ENCODE data around the gene KIAA1671.
"Not testable (repeated sequence)": the region's sequence is repeated elsewhere in the genome, so short reads cannot be mapped to it uniquely, and the experiment has no call there.

Gene KIAA1671

GRCh38 chr22:24951942-24952836 is at the start of gene KIAA1671:
Gene KIAA1671, plus strand, starts transcription at chr22:24952716. Its CDS starts 75,284 bp downstream, at chr22:25028000.
- peak; percentile 69 to 79 for DNase-seq (ENCODE audit: low read depth in 1 of 2, low spot score in 1 of 2)

DNA sequence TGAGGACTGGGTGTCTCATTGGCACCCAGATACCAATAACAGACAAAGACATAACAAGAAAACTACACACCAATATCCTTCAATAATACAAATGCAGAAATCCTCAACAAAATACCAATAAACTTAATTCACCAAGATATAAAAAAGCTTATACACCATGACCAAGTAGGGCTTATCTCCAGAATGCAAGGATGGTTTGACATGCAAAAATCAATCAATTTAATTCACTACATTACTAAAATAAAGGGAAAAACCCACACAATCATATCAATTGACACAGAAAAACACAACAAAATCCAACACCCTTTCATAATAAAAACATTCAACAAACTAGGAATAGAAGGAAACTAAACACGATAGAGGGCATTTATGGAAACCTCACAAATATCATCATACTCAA is 46.6 kb upstream of the KIAA1671 start:
- DNase-seq (ENCODE audit: low read depth in 1 of 2, low spot score in 1 of 2) = no peak

DNA sequence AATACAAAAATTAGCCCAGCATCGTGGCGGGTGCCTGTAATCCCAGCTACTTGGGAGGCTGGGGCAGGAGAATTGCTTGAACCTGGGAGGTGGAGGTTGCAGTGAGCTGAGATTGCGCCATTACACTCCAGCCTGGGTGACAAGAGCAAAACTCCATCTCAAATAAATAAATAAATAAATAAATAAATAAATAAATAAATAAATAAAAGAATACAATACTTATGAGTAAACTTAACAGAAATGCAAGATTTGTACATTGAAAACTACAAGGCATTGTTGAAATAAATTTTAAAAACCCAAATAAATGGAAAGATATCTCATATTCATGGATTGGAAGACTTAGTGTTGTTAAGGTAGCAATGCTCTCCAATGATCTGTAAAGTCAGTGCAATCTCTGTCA is 45.4 kb upstream of the KIAA1671 start:
- DNase-seq (ENCODE audit: low read depth in 1 of 2, low spot score in 1 of 2) = not testable (repeated sequence)

DNA sequence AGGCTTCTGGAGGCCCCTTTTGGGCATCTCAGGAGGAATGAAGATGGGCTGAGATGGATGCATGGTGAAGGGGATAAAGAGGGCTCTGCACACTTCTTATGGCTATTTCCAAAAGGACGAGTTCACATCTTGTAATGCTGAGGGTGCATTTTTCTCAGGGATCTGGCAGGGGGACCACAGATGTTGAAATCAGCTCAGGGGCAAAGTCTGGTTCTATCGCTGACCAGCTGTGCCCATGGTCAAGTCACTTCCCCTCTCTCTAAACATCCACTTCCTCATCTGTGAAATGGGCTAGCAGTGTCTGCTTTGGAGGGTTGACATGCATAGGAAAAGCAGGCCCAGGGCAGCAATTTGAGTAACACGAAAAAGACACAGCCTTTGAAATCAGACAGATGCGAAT is 32.5 kb upstream of the KIAA1671 start:
- DNase-seq (ENCODE audit: low read depth in 1 of 2, low spot score in 1 of 2) = no peak

DNA sequence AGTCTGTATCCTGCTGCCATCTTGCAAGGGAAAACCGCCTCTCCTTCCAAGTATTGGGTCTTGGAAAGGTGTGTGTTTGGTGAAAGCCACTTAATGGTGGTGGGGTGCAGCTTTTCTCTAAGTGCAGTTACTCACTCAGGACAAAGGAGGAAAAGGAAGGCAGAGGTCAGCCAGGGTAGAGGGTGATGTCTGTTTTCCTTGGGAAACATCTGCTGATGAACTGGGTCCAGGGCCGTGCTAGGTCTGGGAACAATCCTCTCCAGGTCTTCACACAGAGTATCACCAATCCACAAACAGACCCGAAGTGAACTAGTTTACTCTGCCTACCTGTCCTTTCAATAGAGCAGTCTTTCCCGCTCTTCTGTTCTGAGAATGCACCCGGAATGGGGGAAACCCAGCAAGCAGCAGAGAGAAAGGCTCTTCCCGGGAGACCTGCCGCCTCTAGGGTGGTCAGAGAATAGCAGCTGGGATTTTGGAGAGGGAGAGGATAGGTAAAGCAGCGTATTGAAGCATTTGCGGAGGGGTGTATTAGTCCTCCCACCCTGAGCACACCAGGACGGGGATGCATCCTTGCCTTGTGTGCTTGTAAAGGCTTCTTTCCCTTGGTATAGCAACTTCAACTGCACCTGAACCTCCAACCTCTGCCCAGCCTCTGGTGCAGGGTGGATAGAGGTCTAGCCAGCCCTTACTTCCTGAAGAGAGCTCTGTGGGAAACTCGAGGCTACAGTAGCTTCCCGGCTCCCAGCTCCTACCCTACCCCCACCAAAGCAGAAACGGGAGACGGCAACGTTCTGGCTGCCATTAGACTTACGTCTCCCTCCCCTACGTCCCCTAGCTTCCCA is 26.7 kb upstream of the KIAA1671 start:
- DNase-seq (ENCODE audit: low read depth in 1 of 2, low spot score in 1 of 2) = no peak

GRCh38 chr22:24926428-24926725 is 26.1 kb upstream of the KIAA1671 start:
- DNase-seq (ENCODE audit: low read depth in 1 of 2, low spot score in 1 of 2) = no peak

DNA sequence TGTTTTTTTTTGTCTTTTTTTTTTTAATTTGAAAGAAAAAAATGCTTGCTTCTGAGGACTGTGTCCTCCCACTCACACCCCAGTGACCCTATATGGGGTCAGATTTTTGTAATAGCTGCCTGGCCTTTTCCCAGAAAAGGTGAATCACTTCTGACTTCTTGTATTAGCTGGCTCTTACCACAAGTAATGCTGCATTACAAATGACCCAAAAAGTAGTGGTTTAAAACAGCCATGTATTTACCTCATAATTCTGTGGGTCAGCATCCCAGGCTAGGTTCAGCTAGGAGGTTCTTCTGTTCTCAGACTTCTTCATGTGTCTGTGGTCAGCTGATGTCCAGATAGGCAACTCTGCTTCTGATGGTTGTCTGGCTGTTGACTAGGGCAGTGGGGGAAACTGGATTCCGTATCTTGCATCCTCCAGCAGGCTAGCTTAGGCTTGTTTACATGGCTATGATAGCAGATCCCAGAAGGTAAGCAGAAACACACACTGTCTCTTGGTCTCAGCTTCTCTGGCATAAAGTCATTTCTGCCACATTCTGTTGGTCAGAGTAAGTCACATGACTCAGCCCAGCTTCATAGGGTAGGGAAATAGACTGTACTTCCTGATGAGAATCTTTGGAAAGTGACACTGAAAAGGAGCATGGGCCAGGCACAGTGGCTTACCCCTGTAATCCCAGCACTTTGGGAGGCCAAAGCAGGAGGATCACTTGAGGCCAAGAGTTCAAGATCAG is 25.5 kb upstream of the KIAA1671 start:
- DNase-seq (ENCODE audit: low read depth in 1 of 2, low spot score in 1 of 2) = no peak

GRCh38 chr22:24928322-24928721 is 24.2 kb upstream of the KIAA1671 start:
- no peak for DNase-seq (ENCODE audit: low read depth in 1 of 2, low spot score in 1 of 2)

DNA sequence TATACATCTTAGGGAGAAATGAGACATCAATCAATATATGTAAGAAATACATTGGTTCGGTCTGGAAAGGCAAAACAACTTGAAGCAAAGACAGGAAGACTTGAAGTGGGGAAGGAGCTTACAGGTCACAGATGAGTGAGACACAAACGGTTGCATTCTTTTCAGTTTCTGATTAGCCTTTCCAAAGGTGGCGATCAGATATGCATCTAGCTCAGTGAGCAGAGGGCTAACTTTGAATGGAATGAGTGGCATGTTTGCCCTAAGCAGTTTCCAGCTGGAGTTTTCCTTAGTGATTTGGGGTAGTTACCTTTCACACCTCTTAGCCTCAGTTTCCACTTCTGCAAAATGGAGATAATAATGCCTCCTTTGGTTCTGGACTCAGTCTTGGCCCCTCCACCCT is 21.8 kb upstream of the KIAA1671 start:
- DNase-seq (ENCODE audit: low read depth in 1 of 2, low spot score in 1 of 2) = no peak

DNA sequence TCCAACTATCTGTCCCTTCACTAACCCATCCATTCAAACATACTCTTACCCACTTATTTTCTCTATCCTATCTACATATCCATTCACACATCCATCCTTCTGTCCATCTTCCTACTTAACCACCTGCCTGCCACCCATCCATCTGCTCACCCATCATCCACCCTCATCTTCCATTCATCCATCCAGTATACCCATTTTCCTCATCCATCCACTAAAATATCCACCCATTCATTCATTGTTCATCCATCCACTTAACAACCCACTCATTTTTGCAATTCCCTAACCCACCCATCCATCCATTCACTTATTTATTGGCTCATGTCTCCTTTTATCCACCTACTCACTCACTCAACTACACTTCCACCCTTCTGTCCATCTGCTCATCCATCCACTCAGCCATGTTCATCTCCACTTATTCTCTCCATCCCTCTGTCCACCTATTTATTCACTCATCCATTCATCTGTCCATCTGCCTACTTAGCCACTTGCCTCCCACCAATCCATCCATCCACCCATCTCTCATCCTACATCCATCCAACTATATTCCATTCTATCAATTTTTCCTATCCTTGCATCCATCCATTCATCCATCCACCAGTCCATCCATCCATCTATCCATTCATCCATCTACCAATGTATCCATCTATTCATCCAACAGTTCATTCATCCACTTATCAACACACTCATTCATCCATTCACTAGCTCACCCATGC is 16.6 kb upstream of the KIAA1671 start:
- no peak for DNase-seq (ENCODE audit: low read depth in 1 of 2, low spot score in 1 of 2)

GRCh38 chr22:24937114-24937513 is 15.4 kb upstream of the KIAA1671 start:
- DNase-seq (ENCODE audit: low read depth in 1 of 2, low spot score in 1 of 2) = no peak

GRCh38 chr22:24938741-24939341 is 13.7 kb upstream of the KIAA1671 start:
- no peak for DNase-seq (ENCODE audit: low read depth in 1 of 2, low spot score in 1 of 2)

GRCh38 chr22:24942301-24942700 is 10.2 kb upstream of the KIAA1671 start:
- DNase-seq (ENCODE audit: low read depth in 1 of 2, low spot score in 1 of 2) = no peak

DNA sequence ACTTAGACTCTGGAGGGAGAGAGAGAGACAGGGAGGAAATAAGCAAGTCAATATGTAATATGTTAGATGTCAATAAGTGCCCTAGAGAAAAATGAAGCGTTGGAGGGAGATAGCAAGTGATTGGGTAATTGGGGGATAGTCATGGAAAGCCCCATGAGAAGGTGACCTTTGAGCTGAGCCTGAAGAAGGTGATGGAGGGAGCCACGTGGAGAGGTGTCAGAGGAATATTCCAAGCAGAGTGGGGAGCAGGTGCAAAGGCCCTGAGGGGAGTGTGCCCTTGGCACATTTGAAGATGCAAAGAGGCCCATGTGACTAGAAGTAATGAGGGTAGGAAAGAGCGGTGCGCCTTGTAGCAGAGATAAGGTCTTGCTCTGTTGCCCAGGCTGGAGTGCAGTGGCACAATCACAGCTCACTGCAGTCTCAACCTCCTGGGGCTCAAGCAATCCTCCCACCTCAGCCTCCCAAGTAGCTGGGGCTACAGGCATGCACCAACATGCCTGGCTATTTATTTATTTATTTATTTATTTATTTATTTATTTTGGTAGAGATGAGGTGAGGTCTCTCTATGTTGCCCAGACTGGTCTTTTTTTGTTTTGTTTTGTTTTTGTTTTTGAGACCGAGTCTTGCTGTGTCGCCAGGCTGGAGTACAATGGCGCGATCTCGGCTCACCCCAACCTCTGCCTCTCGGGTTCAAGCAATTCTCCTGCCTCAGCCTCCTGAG is 8.1 kb upstream of the KIAA1671 start:
- DNase-seq (ENCODE audit: low read depth in 1 of 2, low spot score in 1 of 2) = no peak

DNA sequence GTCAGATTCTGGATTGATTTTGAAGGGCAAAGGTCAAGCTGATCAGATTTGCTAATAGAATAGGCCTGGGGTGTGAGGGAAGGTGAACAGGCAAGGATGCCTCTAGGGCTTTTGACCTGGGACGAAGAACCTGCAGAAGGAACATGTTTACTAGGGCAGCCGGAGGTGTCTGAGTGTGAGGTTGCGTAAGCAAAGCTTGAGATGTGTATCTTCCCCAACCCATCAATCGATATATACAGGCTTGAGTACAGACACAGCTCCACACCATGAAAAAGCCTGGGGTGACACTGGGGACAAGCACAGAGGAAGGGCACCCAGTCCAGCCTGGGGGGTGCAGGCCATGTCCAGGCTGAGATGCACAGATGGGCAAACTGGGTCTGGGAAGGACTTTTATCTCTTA is 7.1 kb upstream of the KIAA1671 start:
- no peak for DNase-seq (ENCODE audit: low read depth in 1 of 2, low spot score in 1 of 2)

DNA sequence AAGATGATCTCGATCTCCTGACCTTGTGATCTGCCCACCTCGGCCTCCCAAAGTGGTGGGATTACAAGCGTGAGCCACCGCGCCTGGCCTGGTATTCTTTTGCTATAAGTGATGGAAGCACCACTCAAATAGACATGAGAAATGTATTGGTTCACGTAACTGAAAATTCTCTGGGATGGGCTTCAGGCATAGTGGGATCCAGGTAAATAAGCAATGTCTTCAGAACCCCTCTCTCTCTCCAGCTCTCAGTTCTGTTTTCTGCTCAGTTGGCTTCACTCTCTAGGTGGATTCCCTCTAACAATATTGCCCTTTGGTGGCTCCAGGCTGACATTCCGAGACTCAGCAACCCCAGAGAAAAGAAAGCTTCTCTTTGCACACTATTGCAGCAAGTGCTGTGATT is 5.1 kb upstream of the KIAA1671 start:
- DNase-seq (ENCODE audit: low read depth in 1 of 2, low spot score in 1 of 2) = no peak

DNA sequence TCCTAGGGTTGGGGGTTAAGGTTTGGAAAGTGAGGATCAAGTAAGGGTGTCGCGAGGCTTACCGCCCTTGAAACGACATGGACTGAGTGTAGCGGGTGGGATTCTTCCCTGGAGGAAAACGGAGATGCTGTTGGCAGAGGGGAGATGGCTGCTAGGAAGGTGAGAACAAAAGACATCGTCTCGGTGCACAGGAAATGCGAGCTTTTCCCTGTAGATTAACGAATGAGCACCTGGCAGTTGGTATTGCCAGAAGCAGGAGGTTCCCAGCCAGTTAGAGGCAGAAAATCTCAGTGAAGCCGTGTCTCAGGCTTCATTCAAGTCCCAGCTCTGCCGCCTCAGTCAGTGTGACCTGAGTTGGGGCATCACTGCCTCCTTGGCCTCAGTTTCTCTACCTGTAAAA is 4.6 kb upstream of the KIAA1671 start:
- DNase-seq (ENCODE audit: low read depth in 1 of 2, low spot score in 1 of 2) = no peak

DNA sequence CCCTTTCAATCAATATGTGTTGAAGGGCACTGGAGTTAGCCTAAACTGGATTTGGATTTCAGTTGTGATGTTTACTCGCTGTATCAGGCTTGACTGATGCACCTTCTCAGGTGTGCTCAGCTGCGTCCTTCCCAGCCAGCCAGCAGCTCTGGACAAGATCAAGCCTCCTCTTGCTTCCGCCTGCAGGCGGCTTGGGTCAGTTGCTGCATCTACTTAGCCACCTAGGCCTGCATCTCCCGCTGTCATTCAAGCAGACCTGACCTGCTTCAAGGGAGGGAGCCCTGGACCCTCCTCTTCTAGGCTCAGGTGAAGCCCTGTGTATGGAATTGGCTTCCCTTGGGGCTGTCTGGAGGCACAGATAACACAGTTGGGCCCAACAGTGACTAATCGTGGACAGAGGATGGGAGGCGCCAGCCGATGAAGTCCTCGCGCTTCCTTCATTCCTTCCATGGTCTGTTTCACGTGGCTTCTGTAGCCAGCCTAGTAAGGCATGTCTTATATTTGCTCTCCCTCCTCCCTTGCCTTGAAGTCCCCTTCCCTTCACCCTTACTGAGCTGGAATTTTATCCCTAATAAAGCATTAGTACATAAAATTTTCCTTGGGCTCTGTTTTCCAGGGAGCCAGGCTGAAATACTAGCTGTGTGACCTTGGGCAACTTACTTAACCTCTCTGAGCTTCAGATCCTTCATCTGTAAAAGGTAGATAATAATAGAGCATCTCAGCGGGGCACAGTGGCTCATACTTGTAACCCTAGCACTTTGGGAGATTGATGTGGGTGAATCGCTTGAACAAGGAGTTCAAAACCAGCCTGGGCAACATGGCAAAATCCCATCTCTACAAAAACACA is 3.9 kb upstream of the KIAA1671 start:
- DNase-seq (ENCODE audit: low read depth in 1 of 2, low spot score in 1 of 2) = no peak

GRCh38 chr22:24950272-24950902 is 2.1 kb upstream of the KIAA1671 start:
- no peak for DNase-seq (ENCODE audit: low read depth in 1 of 2, low spot score in 1 of 2)

All from activated T-helper 1 cell treated with anti-CD3 and anti-CD28 coated beads, Interleukin-2, amount 50 U/mL, for 16 hours (primary cell).